Right renal pelvis (tissue), 4 donors: ENCODE data around the gene TAS2R31. TPM values are rescaled to one million over a fixed set of nuclear protein-coding genes. Genes with fewer than 3 reads are reported as not detected.

Experiments
- DNase-seq, 4 donors: peaks; one replicate each; pipeline ENCODE4 v3.0.0-alpha.2; 2013; ENCODE audit warnings: low read depth in 4 of 4, low spot score in 3 of 4, missing footprints in 1 of 4
- polyA plus RNA-seq, 4 donors: library from polyadenylated mRNA; unstranded; fragments of 120-200 nt; gene quantifications; one replicate each; pipeline ENCODE4 v1.2.1, GENCODE V29; 2013; ENCODE audit not compliant: insufficient read length in 4 of 4

The TAS2R31 gene
- polyA plus RNA-seq, 4 donors, result 0.65 to 1.9 (median 0.92) TPM

DNA sequence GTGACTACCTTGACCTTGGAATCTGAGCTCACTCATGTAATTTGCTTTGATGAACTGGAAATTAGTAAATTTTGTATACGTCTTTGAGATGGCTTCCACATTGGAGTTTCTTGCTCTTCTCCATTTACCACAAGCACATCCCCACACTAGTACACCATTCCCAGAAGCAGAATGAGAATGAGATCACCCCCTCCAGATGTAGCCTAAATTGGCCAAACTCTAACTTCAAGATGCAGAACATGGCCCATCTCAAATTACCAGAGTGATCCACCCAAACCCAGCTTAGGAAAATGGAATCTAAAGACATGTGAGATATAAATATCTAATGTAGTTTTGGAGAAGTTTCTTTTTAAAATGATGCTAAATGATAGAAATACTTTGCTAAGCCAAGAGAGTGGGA, 23.6 kb downstream of the TAS2R31 start:
- DNase-seq, result no peak

DNA sequence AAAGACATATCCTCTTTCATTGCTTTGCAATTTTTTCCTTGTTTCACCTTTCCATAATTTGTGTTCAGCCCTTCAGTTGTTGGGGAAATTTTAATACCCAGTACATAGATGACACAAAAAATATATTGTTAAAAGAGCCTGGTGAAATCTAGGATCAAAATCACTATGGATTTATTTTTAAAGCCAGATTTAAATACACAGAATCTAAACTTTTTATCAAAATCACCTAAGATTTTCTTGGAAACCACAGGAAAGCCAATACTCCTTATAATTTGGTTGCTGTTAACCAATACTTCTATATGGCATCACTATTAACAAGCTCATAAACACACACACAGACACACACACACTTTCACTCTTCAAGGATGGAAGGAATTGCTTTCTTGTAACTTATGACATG, 33.0 kb downstream of the TAS2R31 start, which contains the start of gene TAS2R20:
Gene TAS2R20 (minus strand): TSS at position 101 of the 400 bp plus-strand sequence. CDS start 429 bp downstream, outside the sequence.
- DNase-seq, result no peak

DNA sequence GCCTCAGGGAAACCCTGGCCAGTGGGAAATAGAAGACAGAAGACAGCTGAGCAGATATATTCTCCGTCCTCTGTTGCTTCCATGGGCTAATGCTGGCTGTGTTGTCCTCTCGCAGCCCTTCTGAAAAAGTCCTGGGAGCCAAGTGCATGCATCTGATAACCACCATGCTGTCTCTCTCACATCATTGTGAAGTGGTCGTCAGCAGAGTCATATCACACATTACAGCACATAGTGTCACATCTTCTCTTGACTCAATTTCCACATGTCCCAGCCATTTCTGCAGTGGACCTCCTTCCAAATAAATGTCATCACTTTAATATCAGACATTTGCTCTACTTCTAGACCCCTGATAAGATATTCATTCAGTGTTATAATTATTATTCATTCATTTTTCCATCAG, 36.9 kb downstream of the TAS2R31 start:
- DNase-seq, result no peak

DNA sequence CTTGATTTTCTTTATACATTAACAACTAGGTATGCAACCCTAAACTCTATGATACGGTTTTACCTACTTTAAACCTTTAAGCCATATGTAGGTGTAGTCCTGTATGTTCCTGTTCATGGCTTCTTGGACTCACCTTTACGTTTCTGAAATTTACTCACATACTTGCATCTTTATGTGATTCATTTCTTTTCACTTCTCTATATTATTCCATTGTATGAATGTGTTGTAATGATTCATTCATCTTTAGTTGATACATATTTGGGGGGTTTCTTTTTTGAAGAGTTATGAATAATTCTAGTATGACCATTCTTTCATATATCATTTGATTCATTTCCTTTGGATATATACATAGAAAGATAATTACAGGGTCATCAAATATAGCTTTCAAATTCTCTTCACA, 42.1 kb downstream of the TAS2R31 start:
- DNase-seq, result no peak

DNA sequence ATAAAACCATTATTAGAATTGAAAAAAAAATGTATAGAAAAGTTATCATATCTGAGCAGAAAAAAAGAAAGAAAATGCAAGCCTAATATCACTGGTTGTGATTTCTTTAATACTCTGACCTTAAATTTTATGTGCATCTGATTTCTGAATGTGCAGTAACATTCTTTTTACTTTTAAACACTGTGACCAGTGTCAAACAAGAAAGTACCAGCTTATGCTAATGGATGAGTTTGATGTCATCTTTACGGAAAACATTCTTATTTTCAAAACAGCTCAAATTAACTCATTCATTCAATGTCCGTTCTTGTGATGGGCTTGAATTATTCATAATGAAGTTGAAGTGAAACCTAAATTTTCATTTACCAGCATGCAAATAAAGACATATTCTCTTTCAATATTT, 44.4 kb downstream of the TAS2R31 start, which contains the start of gene TAS2R50:
Gene TAS2R50 (minus strand): TSS at position 101 of the 400 bp plus-strand sequence. CDS start 52 bp downstream, at position 49.
- no peak for DNase-seq

DNA sequence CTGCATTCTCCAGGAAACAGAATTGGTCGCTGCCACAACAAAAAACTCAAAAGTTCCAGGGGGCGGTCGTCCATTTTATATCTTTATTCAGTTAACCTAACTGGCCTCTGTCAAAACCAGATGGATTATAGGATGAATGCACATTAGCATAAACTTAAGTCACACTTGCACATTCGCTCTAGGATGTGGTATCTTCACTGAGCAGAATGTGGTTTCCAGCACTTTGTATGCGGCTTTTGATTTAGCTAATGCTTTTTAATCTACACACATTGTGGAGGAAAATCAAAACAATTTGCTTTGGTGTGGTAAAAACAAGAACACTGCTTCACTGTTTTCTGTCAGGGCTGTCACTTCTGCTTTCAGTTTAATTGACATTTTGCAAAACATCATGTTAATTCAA, 49.0 kb downstream of the TAS2R31 start:
- no peak for DNase-seq

Other genes starting within 250 kb of the TAS2R31 start
- gene TAS2R7, start 228.8 kb downstream of the TAS2R31 start, polyA plus RNA-seq, result not detected
- gene TAS2R8, start 224.1 kb downstream of the TAS2R31 start, polyA plus RNA-seq, result not detected
- not detected for gene TAS2R9, start 221.2 kb downstream of the TAS2R31 start, polyA plus RNA-seq
- 1 to 10 TPM; 1.1 to 2.0 (median 1.4) TPM for gene TAS2R10, start 205.0 kb downstream of the TAS2R31 start, polyA plus RNA-seq
- 1 to 10 TPM; 6.5 to 8.1 (median 7.1) TPM for gene PRR4, start 181.9 kb downstream of the TAS2R31 start, polyA plus RNA-seq
- 10 to 100 TPM in 3 of 4 donors, 1 to 10 TPM in 1; 8.5 to 15.3 (median 14.6) TPM for gene PRH1, start 147.2 kb downstream of the TAS2R31 start, polyA plus RNA-seq
- under 1 TPM in 1 of 4 donors, not detected in 3; 0.08 TPM for gene TAS2R13, start 121.8 kb downstream of the TAS2R31 start, polyA plus RNA-seq
- gene PRH2, start 102.2 kb downstream of the TAS2R31 start, polyA plus RNA-seq, result under 1 TPM in 3 of 4 donors, not detected in 1; 0.23 to 0.41 (median 0.31) TPM
- gene TAS2R14, start 92.1 kb downstream of the TAS2R31 start, polyA plus RNA-seq, result 1 to 10 TPM; 2.6 to 3.8 (median 3.3) TPM
- not detected for gene TAS2R50, start 44.5 kb downstream of the TAS2R31 start, polyA plus RNA-seq
- gene TAS2R20, start 33.1 kb downstream of the TAS2R31 start, polyA plus RNA-seq, result 1 to 10 TPM in 3 of 4 donors, under 1 TPM in 1; 0.98 to 2.0 (median 1.1) TPM
- 1 to 10 TPM in 2 of 4 donors, under 1 TPM in 2; 0.79 to 1.5 (median 1.2) TPM for gene TAS2R19, start 8.8 kb downstream of the TAS2R31 start, polyA plus RNA-seq
- gene TAS2R46, start 30.9 kb upstream of the TAS2R31 start, polyA plus RNA-seq, result under 1 TPM in 2 of 4 donors, not detected in 2; 0.09 to 0.22 TPM
- gene TAS2R43, start 60.9 kb upstream of the TAS2R31 start, polyA plus RNA-seq, result under 1 TPM; 0.16 to 0.62 (median 0.40) TPM
- under 1 TPM in 1 of 4 donors, not detected in 3; 0.16 TPM for gene TAS2R30, start 103.2 kb upstream of the TAS2R31 start, polyA plus RNA-seq
- gene SMIM10L1, start 139.8 kb upstream of the TAS2R31 start, polyA plus RNA-seq, result 10 to 100 TPM; 17.0 to 20.7 (median 19.5) TPM
- not detected for gene TAS2R42, start 155.5 kb upstream of the TAS2R31 start, polyA plus RNA-seq
- under 1 TPM in 2 of 4 donors, not detected in 2; 0.08 to 0.19 TPM for gene PRB3, start 238.3 kb upstream of the TAS2R31 start, polyA plus RNA-seq